Stimulated activated CD8-positive, alpha-beta memory T cell treated with anti-CD3 and anti-CD28 coated beads, Interleukin-4, amount 100 ng/mL, for 4 hours (primary cell): ENCODE data around the gene HTR3C.

ENCODE experiments used
- DNase-seq, 2 donors: peaks; one replicate each; pipeline ENCODE4 v3.0.0-alpha.2; 2020; ENCODE audit warnings: low read depth in 2 of 2, low spot score in 1 of 2

Gene HTR3C

GRCh38 chr3:184082465-184082864 lies 29.6 kb downstream of the HTR3C start:
- no peak for DNase-seq

- DNase-seq = no peak
Observed at GRCh38 chr3:184085389-184085852, 32.6 kb downstream of the HTR3C start.

GRCh38 chr3:184092199-184092598 lies 39.4 kb downstream of the HTR3C start:
- no peak for DNase-seq

DNA sequence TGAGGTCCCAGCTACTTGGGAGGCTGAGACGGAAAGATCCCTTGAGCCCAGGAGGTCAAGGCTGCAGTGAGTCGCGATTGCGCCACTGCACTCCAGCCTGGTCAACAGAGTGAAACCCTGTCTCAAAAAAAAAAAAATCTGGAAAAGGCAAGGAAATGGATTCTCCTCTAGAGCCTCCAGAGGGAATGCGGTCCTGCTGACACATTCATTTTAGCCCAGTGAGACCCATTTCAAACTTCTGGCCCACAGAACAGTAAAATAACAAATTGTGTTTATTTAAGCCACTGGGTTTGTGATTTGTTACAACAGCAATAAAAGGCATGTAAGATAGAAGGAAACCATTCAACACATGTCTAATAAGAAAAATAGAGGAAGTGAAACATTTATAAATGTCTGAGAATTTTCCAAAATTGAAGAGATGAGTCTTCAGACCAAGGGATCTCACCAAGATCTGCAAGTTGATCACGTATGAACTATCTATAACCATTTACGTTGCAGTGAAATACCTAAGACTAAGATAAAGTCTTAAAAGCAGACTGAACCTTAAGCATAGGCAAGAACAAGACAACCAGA lies 44.0 kb downstream of the HTR3C start, which contains the start of gene HTR3E:
Gene HTR3E, plus strand, starts transcription at position 254 of the 573 bp plus-strand sequence. CDS start 466 bp downstream, outside the sequence.
- no peak for DNase-seq

DNA sequence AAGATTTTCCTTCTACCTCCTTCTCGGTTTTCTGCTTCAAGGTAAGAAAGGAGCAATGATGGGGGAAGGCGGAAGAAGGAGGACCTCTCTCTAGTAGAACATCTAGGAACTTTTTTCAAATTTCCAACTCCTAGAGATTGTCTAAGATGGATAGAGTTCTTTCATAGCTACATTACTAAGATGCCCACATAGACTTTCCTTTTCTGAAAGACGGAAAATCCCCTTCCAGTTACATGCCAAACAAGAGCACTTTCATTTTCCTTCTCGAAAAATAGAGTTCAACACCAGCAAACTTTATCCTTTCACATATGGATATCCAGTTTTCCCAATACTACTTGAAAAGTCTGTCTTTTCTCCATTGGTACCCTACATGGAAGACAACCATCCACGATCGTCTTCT lies 44.7 kb downstream of the HTR3C start:
- DNase-seq = no peak

DNA sequence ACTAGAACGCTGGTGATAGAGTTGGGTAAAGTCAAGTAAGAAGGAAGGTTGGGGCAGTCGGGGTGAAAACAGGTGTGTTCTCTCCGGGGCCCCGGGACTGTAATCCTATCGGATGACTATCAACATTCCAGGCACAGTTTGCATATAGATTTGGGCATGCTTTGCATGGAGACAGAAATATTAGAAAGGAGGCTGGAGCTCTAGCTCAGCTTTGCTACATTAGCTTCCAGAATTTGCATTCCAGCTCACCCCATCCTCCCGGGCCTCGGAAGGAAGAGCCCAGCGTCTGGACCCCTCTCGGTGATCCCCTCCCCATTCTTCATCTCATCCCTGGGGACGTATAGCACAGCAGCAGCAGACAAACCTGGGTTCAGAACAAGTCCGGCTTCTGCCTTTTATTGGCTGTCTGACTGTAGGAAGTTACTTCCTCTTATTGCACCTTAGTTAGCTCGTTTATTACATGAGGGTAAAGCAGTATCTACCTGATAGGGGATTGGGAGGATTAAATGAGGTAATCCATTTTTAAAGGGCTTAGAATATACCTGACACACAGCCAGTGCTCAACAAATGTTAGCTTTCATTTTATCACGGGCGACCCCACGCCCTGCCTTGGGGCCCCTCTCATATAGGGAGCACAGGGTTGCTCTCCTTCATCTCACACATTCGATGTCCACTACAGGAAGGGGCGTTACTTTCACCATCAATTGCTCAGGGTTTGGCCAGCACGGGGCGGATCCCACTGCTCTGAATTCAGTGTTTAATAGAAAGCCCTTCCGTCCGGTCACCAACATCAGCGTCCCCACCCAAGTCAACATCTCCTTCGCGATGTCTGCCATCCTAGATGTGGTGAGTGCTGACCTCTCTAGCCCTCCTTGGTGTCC lies 47.2 kb downstream of the HTR3C start:
- DNase-seq = no peak
